Thoracic aorta (tissue), 2 donors: ENCODE results near the gene ZDHHC6. TPM values are rescaled to one million over a fixed set of nuclear protein-coding genes. Genes with fewer than 3 reads are reported as not detected.

Experiments used
- ATAC-seq: fragments of 150-250 bp; one replicate; pipeline ENCODE4 v1.8.0; 2017; ENCODE audit warnings: low read depth; ENCODE audit not compliant: insufficient number of reproducible peaks, low FRiP score
- DNase-seq: peaks from one replicate; pipeline ENCODE4 v3.0.0-alpha.2; 2020; ENCODE audit warnings: low spot score
- H3K27ac ChIP-seq, 2 donors: fragments of 200-600 bp; sonication (generic); 1 replicate in 1 of 2; 2 replicates in 1 of 2; pipeline ENCODE4 v1.5.1; 2016; ENCODE audit warnings: mild to moderate bottlenecking in 2 of 2, moderate library complexity in 2 of 2
- H3K27me3 ChIP-seq: fragments of 200-600 bp; sonication (generic); replicated peaks from 2 replicates; pipeline ENCODE4 v1.6.0; 2016; ENCODE audit warnings: mild to moderate bottlenecking; ENCODE audit not compliant: insufficient read depth
- H3K36me3 ChIP-seq: fragments of 200-600 bp; sonication (generic); one replicate; pipeline ENCODE4 v1.5.1; 2016
- H3K4me1 ChIP-seq, 2 donors: fragments of 200-600 bp; sonication (generic); 1 replicate in 1 of 2; 2 replicates in 1 of 2; pipeline versions ENCODE4 v1.5.1 to v1.6.0; 2016; ENCODE audit warnings: low read depth in 2 of 2, mild to moderate bottlenecking in 1 of 2; ENCODE audit not compliant: control insufficient read depth in 1 of 2
- H3K4me3 ChIP-seq: fragments of 200-600 bp; sonication (generic); 2 replicates; pipeline ENCODE4 v1.5.1; 2016; ENCODE audit warnings: mild to moderate bottlenecking
- H3K9me3 ChIP-seq: fragments of 200-600 bp; sonication (generic); 2 replicates; pipeline ENCODE4 v1.5.1; 2016
- CTCF ChIP-seq: fragments of 200-600 bp; sonication (generic); IDR thresholded peaks from one replicate; pipeline ENCODE4 v1.5.1; 2019; ENCODE audit warnings: antibody characterized with exemption
- total RNA-seq, 2 donors: library from RNA; depleted of rRNA; stranded (reverse); fragments of >200 nt; gene quantifications; one replicate each; pipeline versions ENCODE4 v1.1.0 to v1.2.3, GENCODE V29; 2016

ZDHHC6 gene
- total RNA-seq, 2 donors from 2014 or later, result 23.6 to 25.9 TPM

GRCh38 chr10:112384141-112384540, 62.6 kb downstream of the ZDHHC6 start:
- TF ChIP-seq CTCF, result no peak
- Histone ChIP-seq H3K9me3 (no peaks in the 10 kb centered on the region), H3K27ac (no peak overlapping the region), H3K4me1 (no peaks in the 10 kb centered on the region), H3K27me3 (no peaks in the 10 kb centered on the region), H3K36me3 (no peaks in the 10 kb centered on the region), H3K4me3 (no peak overlapping the region)
- ATAC-seq (no peak), DNase-seq (no peak)

GRCh38 chr10:112383325-112383724, 63.4 kb downstream of the ZDHHC6 start:
- ATAC-seq (no peak), DNase-seq (no peak)
- H3K9me3 ChIP-seq, result no peaks in the 10 kb centered on the region
- no peaks in the 10 kb centered on the region for H3K36me3 ChIP-seq
- H3K27ac ChIP-seq, result no peak overlapping the region
- no peaks in the 10 kb centered on the region for H3K4me1 ChIP-seq
- TF ChIP-seq CTCF, result no peak
- H3K27me3 ChIP-seq, result no peaks in the 10 kb centered on the region
- no peak overlapping the region for H3K4me3 ChIP-seq

GRCh38 chr10:112382515-112383235, 64.0 kb downstream of the ZDHHC6 start:
- TF ChIP-seq CTCF, result no peak
- ATAC-seq (no peak), DNase-seq (no peak)
- H3K4me1 ChIP-seq, result no peaks in the 10 kb centered on the region
- no peaks in the 10 kb centered on the region for H3K36me3 ChIP-seq
- H3K27ac ChIP-seq, result no peak overlapping the region
- no peaks in the 10 kb centered on the region for H3K9me3 ChIP-seq
- H3K4me3 ChIP-seq, result no peak overlapping the region
- H3K27me3 ChIP-seq, result no peaks in the 10 kb centered on the region

Other genes with a start within 250 kb of the ZDHHC6 start
- not detected for gene TECTB, start 163.5 kb downstream of the ZDHHC6 start, total RNA-seq
- 10 to 100 TPM; 13.9 to 16.7 TPM for gene ACSL5, start 72.8 kb downstream of the ZDHHC6 start, total RNA-seq
- gene VTI1A, start 301 bp upstream of the ZDHHC6 start, total RNA-seq, result 100 to 1,000 TPM in 1 of 2 donors, 10 to 100 TPM in 1; 71.6 to 139 TPM